GM12875 (cell line): ENCODE data around the gene ELL2.

Experiments
- H3K4me3 ChIP-seq: one replicate; pipeline ENCODE4 v1.5.1; 2011; ENCODE audit warnings: low read depth, low read length, control low read depth
- TF ChIP-seq, protein P1 (sequence below): IDR thresholded peaks from 2 replicates; pipeline ENCODE4 v1.5.1; 2011; ENCODE audit warnings: low read depth, mild to moderate bottlenecking, control low read depth, inconsistent platforms, low read length, moderate library complexity, borderline replicate concordance; ENCODE audit not compliant: insufficient read depth

Gene ELL2

DNA sequence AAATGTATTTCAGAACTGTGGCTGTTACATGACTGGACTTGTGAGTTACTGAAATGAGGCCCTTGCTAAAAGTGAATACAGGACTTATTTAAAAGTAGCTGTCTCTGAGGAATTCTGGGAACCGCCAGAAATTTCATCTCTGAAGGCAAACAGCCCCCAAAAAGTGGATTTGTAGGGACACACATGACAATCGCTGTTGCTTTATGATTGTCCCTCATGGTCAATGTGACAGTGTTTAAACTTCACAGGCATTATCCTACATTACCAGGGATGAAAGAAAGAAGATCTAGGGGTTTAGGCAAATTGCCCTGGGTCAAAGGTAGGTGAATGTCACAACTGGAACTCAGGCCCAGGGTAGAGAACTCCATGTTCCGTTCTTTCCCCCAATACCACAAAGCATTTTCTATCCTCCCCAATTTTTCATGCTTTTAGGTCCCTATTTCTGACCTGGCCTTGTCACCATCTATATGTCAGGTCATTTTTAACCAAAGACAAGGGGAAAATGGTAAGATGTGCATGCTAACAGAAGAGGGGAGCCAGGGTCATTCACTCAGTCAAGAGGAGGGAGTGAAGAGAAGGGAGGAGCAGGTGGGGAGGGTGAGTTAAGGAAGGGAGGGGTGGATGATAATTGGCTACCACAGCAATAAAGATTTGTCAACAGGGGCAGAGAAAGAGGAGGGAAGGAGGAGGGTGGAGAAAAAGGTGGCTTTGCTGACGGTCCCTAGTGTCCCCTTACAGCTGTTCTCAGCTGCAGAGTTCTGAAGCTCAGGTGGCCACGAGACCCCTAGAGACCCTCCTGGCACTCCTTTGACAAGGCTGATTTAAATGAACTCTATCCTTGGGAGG lies 81.3 kb downstream of the ELL2 start:
- H3K4me3 ChIP-seq: no peak overlapping the region
- TF ChIP-seq, protein P1, sequence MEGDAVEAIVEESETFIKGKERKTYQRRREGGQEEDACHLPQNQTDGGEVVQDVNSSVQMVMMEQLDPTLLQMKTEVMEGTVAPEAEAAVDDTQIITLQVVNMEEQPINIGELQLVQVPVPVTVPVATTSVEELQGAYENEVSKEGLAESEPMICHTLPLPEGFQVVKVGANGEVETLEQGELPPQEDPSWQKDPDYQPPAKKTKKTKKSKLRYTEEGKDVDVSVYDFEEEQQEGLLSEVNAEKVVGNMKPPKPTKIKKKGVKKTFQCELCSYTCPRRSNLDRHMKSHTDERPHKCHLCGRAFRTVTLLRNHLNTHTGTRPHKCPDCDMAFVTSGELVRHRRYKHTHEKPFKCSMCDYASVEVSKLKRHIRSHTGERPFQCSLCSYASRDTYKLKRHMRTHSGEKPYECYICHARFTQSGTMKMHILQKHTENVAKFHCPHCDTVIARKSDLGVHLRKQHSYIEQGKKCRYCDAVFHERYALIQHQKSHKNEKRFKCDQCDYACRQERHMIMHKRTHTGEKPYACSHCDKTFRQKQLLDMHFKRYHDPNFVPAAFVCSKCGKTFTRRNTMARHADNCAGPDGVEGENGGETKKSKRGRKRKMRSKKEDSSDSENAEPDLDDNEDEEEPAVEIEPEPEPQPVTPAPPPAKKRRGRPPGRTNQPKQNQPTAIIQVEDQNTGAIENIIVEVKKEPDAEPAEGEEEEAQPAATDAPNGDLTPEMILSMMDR: no peak

DNA sequence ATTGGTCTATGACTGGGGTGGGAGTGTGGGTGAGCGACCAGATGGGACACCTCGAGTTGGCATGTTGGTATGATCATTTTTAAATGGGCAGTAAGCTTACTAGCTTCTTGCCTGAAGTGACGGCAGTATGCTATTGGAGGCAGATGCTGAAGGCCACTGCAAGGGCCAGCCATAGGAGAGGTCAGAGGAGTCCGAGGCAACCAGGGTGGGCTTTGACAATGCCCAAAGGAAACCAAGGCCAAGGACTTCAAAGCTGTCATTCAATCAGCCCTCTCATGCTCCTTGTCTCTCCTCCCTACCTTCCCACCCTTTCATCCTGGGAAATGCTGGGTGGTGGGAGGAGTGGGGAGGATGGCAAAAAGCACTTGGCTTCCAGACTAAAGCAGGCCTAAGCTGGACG lies 82.0 kb downstream of the ELL2 start:
- no peak overlapping the region for H3K4me3 ChIP-seq
- TF ChIP-seq, protein P1: no peak

DNA sequence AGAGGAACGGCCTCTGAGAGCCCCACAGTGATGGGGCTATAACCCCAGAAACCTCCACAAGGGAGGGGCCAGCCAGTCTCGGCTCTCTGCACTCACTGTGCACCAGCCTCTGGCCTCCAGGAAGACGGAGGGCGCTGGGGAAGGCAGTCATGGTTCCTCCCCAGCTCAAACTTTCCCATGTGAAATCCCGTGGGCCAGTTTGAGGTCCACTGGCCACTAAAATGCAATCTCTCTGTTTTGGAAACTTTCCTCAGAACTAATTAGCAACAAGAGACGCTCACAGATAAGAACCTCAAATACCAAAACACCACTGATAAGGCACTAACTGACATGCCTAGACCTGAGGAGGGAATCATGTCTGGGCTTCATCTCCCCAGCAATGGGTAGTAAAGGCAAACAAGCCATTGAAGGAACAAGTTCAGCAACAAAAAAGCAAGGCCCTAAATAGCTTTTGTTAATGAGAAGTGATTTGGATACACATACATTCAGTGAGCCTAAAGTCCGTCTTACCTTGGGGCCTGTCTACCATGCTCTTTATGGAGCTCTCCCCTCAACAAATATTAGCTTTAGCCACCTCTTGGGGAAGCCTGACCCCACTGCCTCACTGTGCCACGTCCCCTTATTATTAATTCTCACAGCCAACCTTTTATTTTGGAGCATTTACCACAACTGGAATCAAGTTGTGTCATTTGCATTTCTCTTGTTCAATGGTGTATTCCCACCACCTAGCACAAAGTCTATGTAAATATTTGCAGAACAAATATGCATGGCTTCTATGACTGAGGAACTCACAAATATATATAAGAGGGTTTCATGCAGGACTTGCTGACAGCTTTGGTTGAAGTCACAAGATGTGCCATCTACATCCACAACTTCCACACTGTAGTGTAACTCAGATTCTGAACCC lies 83.0 kb downstream of the ELL2 start:
- no peak overlapping the region for H3K4me3 ChIP-seq
- TF ChIP-seq, protein P1: no peak

DNA sequence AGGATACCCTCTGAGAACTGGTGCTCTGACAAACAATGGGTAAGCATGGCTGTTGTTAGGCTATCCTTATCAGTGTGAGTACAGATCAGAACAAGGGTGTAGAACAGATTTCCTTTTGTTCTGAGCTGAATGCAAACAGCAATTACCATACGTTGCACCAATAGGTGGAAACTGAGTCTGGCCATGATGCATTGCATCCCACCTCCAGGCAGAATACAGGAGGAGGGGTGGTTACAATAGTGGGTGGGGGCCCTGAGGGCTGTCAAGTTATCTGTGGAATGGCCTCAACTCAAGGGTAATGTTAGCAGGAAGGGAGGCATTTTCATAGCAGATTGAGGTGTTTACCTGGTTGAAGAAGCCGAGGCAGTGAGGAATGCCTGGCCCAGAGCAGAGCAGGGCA lies 84.9 kb downstream of the ELL2 start:
- TF ChIP-seq, protein P1: no peak
- H3K4me3 ChIP-seq: no peak overlapping the region

DNA sequence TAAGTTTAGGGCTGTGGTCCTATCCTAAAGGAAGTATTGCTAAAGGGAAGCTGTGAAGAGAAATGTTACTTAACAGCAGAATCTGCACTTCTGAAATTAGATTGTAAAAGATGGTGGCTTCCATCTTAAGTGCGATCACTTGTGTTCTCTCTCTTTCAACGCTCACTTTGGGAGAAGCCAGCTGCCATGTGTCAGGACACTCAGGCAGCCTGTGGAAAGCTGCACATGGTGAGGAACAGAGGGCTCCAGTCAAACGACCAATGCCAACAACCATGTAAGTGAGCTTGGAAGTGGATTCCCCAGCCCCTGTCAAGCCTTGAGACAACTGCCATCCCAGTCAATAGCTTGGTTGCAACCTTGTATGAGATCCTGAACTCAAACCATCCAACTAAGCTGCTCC lies 87.4 kb downstream of the ELL2 start:
- TF ChIP-seq, protein P1: no peak

DNA sequence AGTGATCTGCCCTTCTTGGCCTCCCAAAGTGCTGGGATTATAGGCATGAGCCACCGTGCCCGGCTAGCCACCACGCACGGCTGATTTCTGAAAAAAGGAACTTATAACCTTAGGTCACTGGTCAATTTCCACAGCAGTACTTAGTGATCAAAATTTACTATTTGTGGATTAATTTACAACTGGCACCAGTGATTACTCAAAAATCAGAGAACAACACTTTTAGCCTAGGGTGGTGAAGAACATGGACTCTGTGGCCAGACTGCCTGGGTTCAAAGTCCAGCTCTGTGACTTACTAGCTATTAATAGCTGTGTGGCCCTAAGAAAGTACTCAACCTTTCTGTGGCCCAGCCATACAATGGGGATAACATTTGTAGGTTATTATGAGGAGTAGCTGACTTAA lies 88.3 kb downstream of the ELL2 start:
- TF ChIP-seq, protein P1: no peak
- H3K4me3 ChIP-seq: no peak overlapping the region

More for the DNA sequence above, 87.4 kb downstream of the ELL2 start:
- H3K4me3 ChIP-seq: no peak overlapping the region
